WTC11 (cell line): ENCODE results near the gene AKT3.

Source experiments
- CREM ChIP-seq: sonication (generic); formaldehyde crosslinking; IDR thresholded peaks from 2 replicates; pipeline ENCODE4 v1.8.1; 2022; ENCODE audit warnings: mild to moderate bottlenecking, missing genetic modification reagents, moderate library complexity
- NFYB ChIP-seq: sonication (generic); formaldehyde crosslinking; conservative IDR thresholded peaks from 2 replicates; pipeline ENCODE4 v1.8.0; 2022; ENCODE audit warnings: low read depth, missing genetic modification reagents
- NR2C2 ChIP-seq: sonication (generic); formaldehyde crosslinking; IDR thresholded peaks from 2 replicates; pipeline ENCODE4 v1.8.0; 2022; ENCODE audit warnings: mild to moderate bottlenecking, missing genetic modification reagents
- NR3C1 ChIP-seq: sonication (generic); formaldehyde crosslinking; conservative IDR thresholded peaks from 2 replicates; pipeline ENCODE4 v1.8.1; 2023; ENCODE audit warnings: low read depth, mild to moderate bottlenecking, missing genetic modification reagents
- SMAD3 ChIP-seq: sonication (generic); formaldehyde crosslinking; IDR thresholded peaks from 2 replicates; pipeline ENCODE4 v1.8.0; 2022; ENCODE audit warnings: missing genetic modification reagents, mild to moderate bottlenecking, borderline replicate concordance
- TEAD4 ChIP-seq: sonication (generic); formaldehyde crosslinking; IDR thresholded peaks from 2 replicates; pipeline ENCODE4 v1.8.0; 2022; ENCODE audit warnings: mild to moderate bottlenecking, missing genetic modification reagents
- TF ChIP-seq, protein P1 (sequence below): fragments of 200-600 bp; IDR thresholded peaks from 2 replicates; pipeline ENCODE4 v1.8.0; 2022; ENCODE audit warnings: antibody characterized with exemption

DNA sequence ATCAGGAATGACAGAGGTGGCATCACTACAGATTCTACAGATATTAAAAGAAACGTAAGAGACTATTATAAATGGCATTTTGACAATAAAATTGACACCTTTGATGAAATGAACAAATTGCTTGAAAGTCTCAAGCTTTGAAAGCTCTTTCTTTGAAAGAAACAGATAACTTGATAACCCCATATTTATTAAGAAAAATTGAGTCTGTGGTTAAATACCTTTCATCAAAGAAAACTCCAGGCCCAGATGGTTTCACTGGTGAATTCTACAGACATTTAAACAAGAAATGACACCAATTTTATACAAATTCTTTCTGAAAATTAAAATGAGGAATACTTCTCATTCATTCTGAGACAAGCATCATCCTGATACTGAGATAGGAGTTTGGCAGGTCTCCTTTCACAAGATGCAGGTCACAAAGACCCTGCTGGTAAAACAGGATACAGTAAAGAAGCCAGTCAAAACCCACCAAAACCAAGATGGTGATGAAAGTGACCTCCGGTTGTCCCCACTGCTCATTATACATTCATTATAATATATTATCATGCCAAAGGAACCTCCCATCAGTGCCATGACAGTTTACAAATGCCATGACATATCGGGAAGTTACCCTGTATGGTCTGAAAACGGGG is 210.9 kb downstream of the AKT3 start:
- TF ChIP-seq NR3C1, result no peak
- no peak for TF ChIP-seq NR2C2 (CRISPR knock-in tag)
- TF ChIP-seq CREM, result no peak
- no peak for TF ChIP-seq NFYB
- TF ChIP-seq, protein P1, sequence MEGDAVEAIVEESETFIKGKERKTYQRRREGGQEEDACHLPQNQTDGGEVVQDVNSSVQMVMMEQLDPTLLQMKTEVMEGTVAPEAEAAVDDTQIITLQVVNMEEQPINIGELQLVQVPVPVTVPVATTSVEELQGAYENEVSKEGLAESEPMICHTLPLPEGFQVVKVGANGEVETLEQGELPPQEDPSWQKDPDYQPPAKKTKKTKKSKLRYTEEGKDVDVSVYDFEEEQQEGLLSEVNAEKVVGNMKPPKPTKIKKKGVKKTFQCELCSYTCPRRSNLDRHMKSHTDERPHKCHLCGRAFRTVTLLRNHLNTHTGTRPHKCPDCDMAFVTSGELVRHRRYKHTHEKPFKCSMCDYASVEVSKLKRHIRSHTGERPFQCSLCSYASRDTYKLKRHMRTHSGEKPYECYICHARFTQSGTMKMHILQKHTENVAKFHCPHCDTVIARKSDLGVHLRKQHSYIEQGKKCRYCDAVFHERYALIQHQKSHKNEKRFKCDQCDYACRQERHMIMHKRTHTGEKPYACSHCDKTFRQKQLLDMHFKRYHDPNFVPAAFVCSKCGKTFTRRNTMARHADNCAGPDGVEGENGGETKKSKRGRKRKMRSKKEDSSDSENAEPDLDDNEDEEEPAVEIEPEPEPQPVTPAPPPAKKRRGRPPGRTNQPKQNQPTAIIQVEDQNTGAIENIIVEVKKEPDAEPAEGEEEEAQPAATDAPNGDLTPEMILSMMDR, result no peak
- no peak for TF ChIP-seq TEAD4 (CRISPR knock-in tag)
- TF ChIP-seq SMAD3 (CRISPR knock-in tag), result no peak
